Frontal cortex (tissue), 4 donors: ENCODE data around the gene JAZF1. TPM values are rescaled to one million over a fixed set of nuclear protein-coding genes. Genes with fewer than 3 reads are reported as not detected.
A peak's percentile ranks its signal among the peaks of the same experiment; 100 is the strongest.

Source experiments
- DNase-seq, 2 donors: peaks; one replicate each; pipeline ENCODE4 v3.0.0; 2012; ENCODE audit warnings: low spot score in 2 of 2
- FAIRE-seq: peaks from 2 replicates; lab custom pipeline; 2012; peaks lifted over from hg19 to GRCh38; lab: Jason Lieb, UNC
- total RNA-seq: library from RNA; depleted of rRNA; stranded (reverse); fragments of >200 nt; gene quantifications from one replicate; pipeline ENCODE4 v1.2.3, GENCODE V29; 2014
- donor health status: control.
- donor health status: control.
- donor health status: control.

The JAZF1 gene
- total RNA-seq, 1 donor from 2014 or later: 39.5 TPM

- DNase-seq (peak; percentile 3 to 16), FAIRE-seq (peak; percentile 45)
Measured at GRCh38 chr7:28142650-28143049, 37.9 kb downstream of the JAZF1 start.

GRCh38 chr7:28140979-28141378 is 39.6 kb downstream of the JAZF1 start:
- no peak for DNase-seq
- no peak for FAIRE-seq

GRCh38 chr7:28138837-28139236 is 41.8 kb downstream of the JAZF1 start:
- no peak for FAIRE-seq
- no peak for DNase-seq

GRCh38 chr7:28137463-28137862 is 43.1 kb downstream of the JAZF1 start:
- DNase-seq (no peak), FAIRE-seq (no peak)

- FAIRE-seq (no peak), DNase-seq (no peak)
Measured at GRCh38 chr7:28136885-28137284, 43.7 kb downstream of the JAZF1 start.

GRCh38 chr7:28136420-28136819 is 44.2 kb downstream of the JAZF1 start:
- no peak for DNase-seq

GRCh38 chr7:28135760-28136159 is 44.8 kb downstream of the JAZF1 start:
- DNase-seq: no peak
- FAIRE-seq: no peak

More at GRCh38 chr7:28136420-28136819, 44.2 kb downstream of the JAZF1 start:
- no peak for FAIRE-seq

- DNase-seq (no peak), FAIRE-seq (no peak)
Measured at GRCh38 chr7:28135315-28135714, 45.3 kb downstream of the JAZF1 start.

GRCh38 chr7:28133872-28134271 is 46.7 kb downstream of the JAZF1 start:
- DNase-seq (no peak), FAIRE-seq (no peak)

- FAIRE-seq (no peak), DNase-seq (no peak)
Measured at GRCh38 chr7:28132959-28133870, 47.4 kb downstream of the JAZF1 start.

GRCh38 chr7:28130277-28130676 is 50.3 kb downstream of the JAZF1 start:
- no peak for FAIRE-seq
- no peak for DNase-seq

- DNase-seq: no peak
- no peak for FAIRE-seq
Measured at GRCh38 chr7:28128608-28129007, 52.0 kb downstream of the JAZF1 start.

GRCh38 chr7:28126410-28127041 is 54.1 kb downstream of the JAZF1 start:
- FAIRE-seq (no peak), DNase-seq (no peak)

- DNase-seq: no peak
- FAIRE-seq: no peak
Measured at GRCh38 chr7:28125431-28126409, 54.9 kb downstream of the JAZF1 start.

GRCh38 chr7:28124413-28124812 is 56.2 kb downstream of the JAZF1 start:
- DNase-seq (no peak), FAIRE-seq (no peak)

GRCh38 chr7:28123752-28124151 is 56.8 kb downstream of the JAZF1 start:
- no peak for DNase-seq

GRCh38 chr7:28121496-28121895 is 59.1 kb downstream of the JAZF1 start:
- DNase-seq: no peak
- no peak for FAIRE-seq

More at GRCh38 chr7:28123752-28124151, 56.8 kb downstream of the JAZF1 start:
- FAIRE-seq: no peak

- DNase-seq (no peak), FAIRE-seq (no peak)
Measured at GRCh38 chr7:28116041-28116440, 64.6 kb downstream of the JAZF1 start.

- FAIRE-seq: no peak
- no peak for DNase-seq
Measured at GRCh38 chr7:28115261-28115660, 65.3 kb downstream of the JAZF1 start.

GRCh38 chr7:28114056-28114455 is 66.5 kb downstream of the JAZF1 start:
- DNase-seq (no peak), FAIRE-seq (no peak)
